SU-DHL-6 (cell line): ENCODE measurements around the gene ATP23.
A peak's percentile ranks its signal among the peaks of the same experiment; 100 is the strongest.

Experiments used
- H2AFZ ChIP-seq: fragments of 200-600 bp; sonication (generic); 2 replicates; pipeline ENCODE4 v1.6.1; 2014; ENCODE audit warnings: low read depth, mild to moderate bottlenecking, moderate library complexity, mixed read lengths, antibody characterized with exemption, low read length; ENCODE audit not compliant: severe bottlenecking
- H3F3A ChIP-seq: fragments of 200-600 bp; shearing (Covaris generic); 2 replicates; pipeline ENCODE4 v1.6.0; 2016; ENCODE audit warnings: antibody characterized with exemption, mild to moderate bottlenecking; ENCODE audit not compliant: insufficient read depth
- H3K27ac ChIP-seq: fragments of 200-600 bp; sonication (generic); 2 replicates; pipeline ENCODE4 v1.5.1; 2016; ENCODE audit warnings: low read depth, mild to moderate bottlenecking, low read length, moderate library complexity, mixed read lengths
- H3K27me3 ChIP-seq: fragments of 200-600 bp; sonication (generic), shearing (Covaris generic); 2 replicates; pipeline ENCODE4 v1.6.0; 2014; ENCODE audit warnings: mild to moderate bottlenecking, low read length
- H3K36me3 ChIP-seq: fragments of 200-600 bp; sonication (generic); 2 replicates; pipeline ENCODE4 v1.6.1; 2014; ENCODE audit warnings: mild to moderate bottlenecking, low read length, mixed read lengths
- H3K4me2 ChIP-seq: fragments of 300-600, 200-600 bp; shearing (Covaris generic), sonication (generic); 2 replicates; pipeline ENCODE4 v1.6.0; 2014; ENCODE audit warnings: low read length, low read depth, mild to moderate bottlenecking; ENCODE audit not compliant: poor library complexity, severe bottlenecking
- H3K4me3 ChIP-seq: fragments of 200-600 bp; sonication (generic); 2 replicates; pipeline ENCODE4 v1.5.1; 2014; ENCODE audit warnings: antibody characterized with exemption, low read length, mild to moderate bottlenecking, mixed read lengths; ENCODE audit not compliant: insufficient read depth, poor library complexity, severe bottlenecking
- H3K79me2 ChIP-seq: fragments of 200-600 bp; sonication (generic); 2 replicates; pipeline ENCODE4 v1.6.1; 2014; ENCODE audit warnings: mild to moderate bottlenecking, low read length, moderate library complexity; ENCODE audit not compliant: insufficient read depth
- H3K9ac ChIP-seq: fragments of 200-600 bp; sonication (generic); 2 replicates; pipeline ENCODE4 v1.7.0; 2014; ENCODE audit warnings: mild to moderate bottlenecking, low read length
- H3K9me2 ChIP-seq: fragments of 200-600 bp; sonication (generic); replicated peaks from 2 replicates; pipeline ENCODE4 v1.6.1; 2014; ENCODE audit warnings: low read length; ENCODE audit not compliant: insufficient read depth
- H3K9me3 ChIP-seq: fragments of 200-600 bp; sonication (generic); 2 replicates; pipeline ENCODE4 v1.6.1; 2014; ENCODE audit warnings: low read length, mixed read lengths; ENCODE audit not compliant: insufficient read depth
- H4K20me1 ChIP-seq: fragments of 200-600 bp; sonication (generic); 2 replicates; pipeline ENCODE4 v1.6.1; 2014; ENCODE audit warnings: low read depth, mild to moderate bottlenecking, antibody characterized with exemption, low read length, moderate library complexity, mixed read lengths
- EZH2phosphoT487 ChIP-seq: fragments of 200-600 bp; sonication (generic), shearing (Covaris generic); conservative IDR thresholded peaks from 2 replicates; pipeline ENCODE4 v1.6.1; 2018; ENCODE audit warnings: mild to moderate bottlenecking, antibody characterized with exemption, low read length, moderate library complexity, mixed read lengths
- TF ChIP-seq, protein P1 (sequence below): fragments of 200-600 bp; sonication (generic); IDR thresholded peaks from one replicate; pipeline ENCODE4 v1.5.1; 2017; ENCODE audit warnings: antibody characterized with exemption, mild to moderate bottlenecking, low read length, moderate library complexity; ENCODE audit not compliant: insufficient read depth, poor library complexity, severe bottlenecking

Gene ATP23

DNA sequence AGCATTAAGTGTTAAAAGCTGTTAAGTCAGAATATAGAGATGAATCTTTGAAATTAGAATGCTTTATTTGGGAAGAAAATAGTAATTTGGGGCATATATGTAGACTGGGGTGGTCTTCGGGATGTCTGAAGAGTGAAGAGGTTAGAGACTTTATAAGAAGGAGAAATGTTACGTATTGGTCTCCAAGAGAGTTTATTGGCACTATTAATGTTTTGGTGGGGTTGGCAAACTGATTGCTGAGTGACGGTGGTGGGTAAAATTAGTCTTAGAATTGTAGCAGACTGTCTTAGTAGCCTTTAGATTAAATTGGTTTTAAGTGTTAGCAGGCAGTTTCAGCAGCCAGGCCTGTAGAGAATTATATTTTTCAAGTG, 4.9 kb upstream of the ATP23 start:
- H3K79me2 ChIP-seq = no peaks in the 10 kb centered on the region
- H3K4me3 ChIP-seq = peak overlapping the region; percentile 71
- H3K9me3 ChIP-seq = no peaks in the 10 kb centered on the region
- peak overlapping the region; percentile 74 for H3K4me2 ChIP-seq
- no peak for TF ChIP-seq EZH2phosphoT487
- TF ChIP-seq, protein P1, sequence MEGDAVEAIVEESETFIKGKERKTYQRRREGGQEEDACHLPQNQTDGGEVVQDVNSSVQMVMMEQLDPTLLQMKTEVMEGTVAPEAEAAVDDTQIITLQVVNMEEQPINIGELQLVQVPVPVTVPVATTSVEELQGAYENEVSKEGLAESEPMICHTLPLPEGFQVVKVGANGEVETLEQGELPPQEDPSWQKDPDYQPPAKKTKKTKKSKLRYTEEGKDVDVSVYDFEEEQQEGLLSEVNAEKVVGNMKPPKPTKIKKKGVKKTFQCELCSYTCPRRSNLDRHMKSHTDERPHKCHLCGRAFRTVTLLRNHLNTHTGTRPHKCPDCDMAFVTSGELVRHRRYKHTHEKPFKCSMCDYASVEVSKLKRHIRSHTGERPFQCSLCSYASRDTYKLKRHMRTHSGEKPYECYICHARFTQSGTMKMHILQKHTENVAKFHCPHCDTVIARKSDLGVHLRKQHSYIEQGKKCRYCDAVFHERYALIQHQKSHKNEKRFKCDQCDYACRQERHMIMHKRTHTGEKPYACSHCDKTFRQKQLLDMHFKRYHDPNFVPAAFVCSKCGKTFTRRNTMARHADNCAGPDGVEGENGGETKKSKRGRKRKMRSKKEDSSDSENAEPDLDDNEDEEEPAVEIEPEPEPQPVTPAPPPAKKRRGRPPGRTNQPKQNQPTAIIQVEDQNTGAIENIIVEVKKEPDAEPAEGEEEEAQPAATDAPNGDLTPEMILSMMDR = no peak
- H3K27ac ChIP-seq = peak overlapping the region; percentile 48; the same call in 1 of the 2 replicates
- no peaks in the 10 kb centered on the region for H3K36me3 ChIP-seq
- H3K9ac ChIP-seq = peak overlapping the region; percentile 56
- no peaks in the 10 kb centered on the region for H3K9me2 ChIP-seq
- H3K27me3 ChIP-seq = no peaks in the 10 kb centered on the region
- H4K20me1 ChIP-seq = no peaks in the 10 kb centered on the region
- peaks cover 7% of the 10 kb centered on the region; the same call in 1 of the 2 replicates for H3F3A ChIP-seq
- H2AFZ ChIP-seq = peak overlapping the region; percentile 37

DNA sequence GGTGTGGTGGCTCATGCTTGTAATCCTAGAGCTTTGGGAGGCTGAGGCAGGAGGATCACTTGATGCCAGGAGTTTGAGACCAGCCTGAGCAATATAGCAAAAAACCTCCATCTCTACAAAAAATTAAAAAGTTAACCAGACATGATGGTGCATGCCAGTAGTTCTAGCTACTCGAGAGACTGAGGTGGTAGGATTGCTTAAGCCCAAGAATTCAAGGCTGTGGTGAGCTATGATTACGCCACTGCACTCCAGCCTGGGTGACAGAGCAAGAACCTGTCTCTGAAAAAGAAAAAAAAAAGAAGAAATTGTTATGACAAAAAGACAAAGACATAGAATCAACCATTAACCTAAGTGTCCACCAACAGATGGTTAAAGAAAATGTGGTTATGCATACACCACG, 2.1 kb upstream of the ATP23 start:
- no peaks in the 10 kb centered on the region for H3K27me3 ChIP-seq

DNA sequence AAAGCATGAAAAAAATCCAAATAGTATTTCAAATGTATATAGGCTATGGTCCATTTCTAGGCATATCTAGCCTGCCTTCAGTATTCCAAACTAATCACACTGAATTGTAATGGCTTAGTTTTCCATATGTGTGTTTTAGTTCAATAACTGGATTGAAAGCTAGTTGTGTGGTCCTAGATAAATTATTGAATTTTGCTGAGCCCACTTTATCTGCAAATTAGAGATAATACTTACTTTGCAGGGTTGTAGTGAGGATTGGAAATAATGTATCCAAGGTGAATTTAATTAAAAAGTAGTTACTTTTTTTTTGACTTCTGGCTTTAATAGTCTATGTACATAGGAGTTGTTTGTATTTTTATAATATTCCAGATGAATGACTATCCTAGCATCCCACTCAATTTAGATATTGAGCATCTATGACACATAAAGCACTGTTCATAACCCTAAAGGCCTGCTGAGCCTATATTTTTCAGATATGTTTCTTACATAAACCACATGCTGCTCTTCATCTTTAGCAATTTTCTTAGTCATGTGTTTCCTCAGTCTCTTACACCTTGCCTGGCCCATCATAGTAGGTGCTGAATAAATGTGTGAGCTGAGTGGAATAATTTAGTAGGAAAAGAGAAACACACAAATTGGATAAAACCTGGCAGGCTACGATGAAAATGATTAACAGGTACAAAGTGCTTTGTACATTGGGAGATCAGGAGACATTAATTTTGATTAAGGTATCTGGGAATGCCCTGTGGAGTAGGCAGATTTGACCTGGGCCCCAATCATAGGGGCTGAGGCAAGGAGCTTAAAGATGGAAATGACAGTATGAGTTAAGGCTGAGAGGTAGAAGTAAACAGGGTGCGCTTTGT, 1.1 kb upstream of the ATP23 start:
- Histone ChIP-seq H3K27ac (peak overlapping the region; percentile 69), H3K9ac (peak overlapping the region; percentile 69), H3K4me3 (peak overlapping the region; percentile 53), H3K36me3 (no peaks in the 10 kb centered on the region), H3K27me3 (no peaks in the 10 kb centered on the region), H4K20me1 (no peaks in the 10 kb centered on the region), H3K4me2 (peak overlapping the region; percentile 87), H3K9me2 (no peaks in the 10 kb centered on the region), H3K9me3 (no peaks in the 10 kb centered on the region), H3K79me2 (peaks cover 5% of the 10 kb centered on the region; the same call in 1 of the 2 replicates), H2AFZ (peak overlapping the region; percentile 60), H3F3A (peaks cover 12% of the 10 kb centered on the region; the same call in 1 of the 2 replicates)
- TF ChIP-seq, protein P1 = no peak
- no peak for TF ChIP-seq EZH2phosphoT487

More for the DNA sequence above, 2.1 kb upstream of the ATP23 start:
- no peaks in the 10 kb centered on the region for H3K9me3 ChIP-seq
- TF ChIP-seq, protein P1 = no peak
- no peak for TF ChIP-seq EZH2phosphoT487
- H3K36me3 ChIP-seq = no peaks in the 10 kb centered on the region
- no peak overlapping the region for H3K4me2 ChIP-seq
- H3K9ac ChIP-seq = no peak overlapping the region
- no peak overlapping the region for H3K4me3 ChIP-seq
- no peak overlapping the region for H3K27ac ChIP-seq
- no peak overlapping the region for H2AFZ ChIP-seq
- H4K20me1 ChIP-seq = no peaks in the 10 kb centered on the region
- H3K79me2 ChIP-seq = peaks cover 5% of the 10 kb centered on the region; the same call in 1 of the 2 replicates
- H3F3A ChIP-seq = peaks cover 12% of the 10 kb centered on the region; the same call in 1 of the 2 replicates
- H3K9me2 ChIP-seq = no peaks in the 10 kb centered on the region
